Lung (tissue), 12 donors: ENCODE measurements around the gene DCHS2. TPM values are rescaled to one million over a fixed set of nuclear protein-coding genes. Genes with fewer than 3 reads are reported as not detected.

Experiments
- ATAC-seq: fragments of 200-7000 bp; cut with Tn5 transposase; one replicate; pipeline ENCODE4 v1.9.1; 2020; ENCODE audit warnings: moderate number of reproducible peaks; ENCODE audit not compliant: insufficient read depth, low FRiP score
- DNase-seq, 3 donors: peaks; one replicate each; pipeline ENCODE4 v3.0.0-alpha.2; 2013 to 2017
- H3K27ac ChIP-seq, 2 donors: one replicate each; pipeline ENCODE4 v1.5.1; 2013; ENCODE audit warnings: mild to moderate bottlenecking in 2 of 2, moderate library complexity in 2 of 2, control low read depth in 1 of 2, inconsistent platforms in 1 of 2, low read depth in 1 of 2, low read length in 1 of 2
- H3K27me3 ChIP-seq, 3 donors: one replicate each; pipeline ENCODE4 v1.5.1; 2013; ENCODE audit warnings: low read length in 2 of 3; ENCODE audit not compliant: control insufficient read depth in 3 of 3, insufficient read depth in 3 of 3
- H3K36me3 ChIP-seq, 4 donors: one replicate each; pipeline ENCODE4 v1.5.1; 2013; ENCODE audit warnings: low read length in 4 of 4, mild to moderate bottlenecking in 1 of 4, moderate library complexity in 1 of 4; ENCODE audit not compliant: control insufficient read depth in 4 of 4, insufficient read depth in 4 of 4
- H3K4me1 ChIP-seq, 5 donors: one replicate each; pipeline ENCODE4 v1.5.1; 2013; ENCODE audit warnings: low read length in 5 of 5, mild to moderate bottlenecking in 2 of 5, moderate library complexity in 1 of 5; ENCODE audit not compliant: control insufficient read depth in 5 of 5, insufficient read depth in 5 of 5
- H3K4me3 ChIP-seq: one replicate; pipeline ENCODE4 v1.5.1; 2013; ENCODE audit warnings: mild to moderate bottlenecking, control low read depth, moderate library complexity
- H3K9ac ChIP-seq, 2 donors: one replicate each; pipeline ENCODE4 v1.5.1; 2013; ENCODE audit warnings: low read length in 2 of 2, control low read depth in 1 of 2; ENCODE audit not compliant: insufficient read depth in 1 of 2
- H3K9me3 ChIP-seq, 4 donors: one replicate each; pipeline ENCODE4 v1.5.1; 2013; ENCODE audit warnings: low read length in 3 of 4, mild to moderate bottlenecking in 1 of 4, moderate library complexity in 1 of 4; ENCODE audit not compliant: control insufficient read depth in 4 of 4, insufficient read depth in 3 of 4
- CTCF ChIP-seq: IDR thresholded peaks from 2 replicates; pipeline ENCODE4 v1.5.1; 2012; ENCODE audit warnings: mild to moderate bottlenecking; ENCODE audit errors: control extremely low read depth, extremely low read depth
- WGBS, 2 donors: extraction: QIAGEN DNeasy Blood & Tissue Kit; methylation state at CpG; one replicate each; pipeline ENCODE4 v1.1.7; 2013; 5-methylcytosine and 5-hydroxymethylcytosine counted together
- polyA plus RNA-seq, 2 donors: library from polyadenylated mRNA; stranded (reverse); fragments of 200-250 nt; gene quantifications; one replicate each; pipeline ENCODE4 v1.2.1, GENCODE V29; 2013
- total RNA-seq, 2 donors: library from RNA; depleted of rRNA in 1 of 2; stranded (reverse); fragments of >200 nt in 1 of 2; gene quantifications; one replicate each; pipeline ENCODE4 v1.2.1, GENCODE V29; 2014 to 2021
- donor health status: control.
- donor health status: control.
- donor health status: Bipolar disorder and iron deficiency.
- donor health status: healthy.
- donor health status: DM: yes; HTN: yes; CAD: no.

DCHS2 gene
- total and polyA plus RNA-seq, 4 donors = 0.02 to 13.4 (median 0.53) TPM

GRCh38 chr4:154516318-154517029 is 24.9 kb upstream of the DCHS2 start:
- DNase-seq = peak in 2 of 3 donors; percentile 46 to 64
- no peak for ATAC-seq
- WGBS, 2 donors = 3 to 5% methylated on average over 1 of the region's 1 CpG

GRCh38 chr4:154511981-154512380 is 20.4 kb upstream of the DCHS2 start:
- Histone ChIP-seq H3K36me3 (no peaks in the 10 kb centered on the region), H3K27ac (no peak overlapping the region), H3K9me3 (no peaks in the 10 kb centered on the region), H3K4me3 (no peak overlapping the region), H3K27me3 (no peaks in the 10 kb centered on the region), H3K9ac (no peak overlapping the region), H3K4me1 (peaks cover 0 to 9% (median 0%) of the 10 kb centered on the region in 5 donors)
- no peak for TF ChIP-seq CTCF
- ATAC-seq (no peak), DNase-seq (no peak)
- WGBS, 2 donors = 68 to 78% methylated on average over 4 of the region's 4 CpGs

More at GRCh38 chr4:154516318-154517029, 24.9 kb upstream of the DCHS2 start:
- H3K4me1 ChIP-seq = peaks cover 0 to 9% (median 0%) of the 10 kb centered on the region in 5 donors
- H3K36me3 ChIP-seq = no peaks in the 10 kb centered on the region
- no peaks in the 10 kb centered on the region for H3K9me3 ChIP-seq
- no peak overlapping the region for H3K27ac ChIP-seq
- H3K4me3 ChIP-seq = no peak overlapping the region
- no peak for TF ChIP-seq CTCF
- H3K27me3 ChIP-seq = no peaks in the 10 kb centered on the region
- H3K9ac ChIP-seq = no peak overlapping the region

GRCh38 chr4:154511548-154511947 is 19.9 kb upstream of the DCHS2 start:
- no peak for ATAC-seq
- Histone ChIP-seq H3K27me3 (no peaks in the 10 kb centered on the region), H3K9ac (no peak overlapping the region), H3K9me3 (no peaks in the 10 kb centered on the region), H3K4me3 (no peak overlapping the region), H3K4me1 (peaks cover 0 to 6% (median 0%) of the 10 kb centered on the region in 5 donors), H3K27ac (no peak overlapping the region), H3K36me3 (no peaks in the 10 kb centered on the region)
- no peak for DNase-seq
- 70 to 93% methylated on average over 2 of the region's 2 CpGs for WGBS, 2 donors
- TF ChIP-seq CTCF = no peak
